Stimulated activated CD4-positive, alpha-beta T cell treated with anti-CD3 and anti-CD28 coated beads, Interleukin-1b, Interleukin-23, amount 100 ng/mL, for 1 hour (primary cell): ENCODE data around the gene PCNX1.

ENCODE experiments used
- DNase-seq, 2 donors: peaks; one replicate each; pipeline ENCODE4 v3.0.0-alpha.2; 2020; ENCODE audit warnings: low read depth in 2 of 2

PCNX1 gene

DNA sequence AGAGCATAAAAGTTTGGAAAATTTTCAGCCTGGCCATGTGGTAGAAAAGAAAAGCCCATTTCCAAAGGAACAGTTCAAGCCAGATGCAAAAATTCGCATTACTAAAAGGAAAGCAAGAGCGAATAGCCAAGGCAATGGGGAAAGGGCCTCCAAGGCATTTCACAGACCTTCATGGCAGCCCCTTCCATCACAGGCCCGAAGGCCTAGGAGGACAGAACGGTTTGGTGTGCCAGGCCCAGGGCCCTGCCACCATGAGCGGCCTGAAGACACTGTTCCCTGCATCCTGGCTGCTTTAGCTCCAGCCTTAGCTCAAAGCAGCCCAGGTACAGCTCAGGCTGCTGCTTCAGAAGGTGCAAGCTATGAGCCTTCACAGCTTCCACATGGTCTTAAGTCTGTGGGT lies 243.5 kb downstream of the PCNX1 start:
- DNase-seq: no peak

DNA sequence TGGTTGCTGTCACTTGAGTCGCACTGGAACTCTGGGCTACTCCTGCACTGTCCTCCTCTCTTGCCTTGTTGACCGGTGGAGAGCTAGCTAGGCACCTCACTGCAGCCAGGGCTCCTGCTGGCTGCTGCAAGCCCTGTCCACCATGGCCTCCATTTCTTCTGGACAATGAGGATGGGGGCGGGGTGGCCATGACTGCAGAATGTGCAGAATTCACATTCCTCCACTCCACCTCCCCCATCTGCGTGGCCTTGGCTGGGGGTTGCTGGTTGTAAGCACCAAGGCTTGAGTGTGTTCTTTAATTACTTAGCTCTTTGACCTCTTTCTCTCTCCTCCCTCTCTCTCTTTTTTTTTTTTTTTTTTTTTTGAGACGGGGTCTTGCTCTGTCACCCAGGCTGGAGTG lies 248.5 kb downstream of the PCNX1 start:
- DNase-seq: no peak

DNA sequence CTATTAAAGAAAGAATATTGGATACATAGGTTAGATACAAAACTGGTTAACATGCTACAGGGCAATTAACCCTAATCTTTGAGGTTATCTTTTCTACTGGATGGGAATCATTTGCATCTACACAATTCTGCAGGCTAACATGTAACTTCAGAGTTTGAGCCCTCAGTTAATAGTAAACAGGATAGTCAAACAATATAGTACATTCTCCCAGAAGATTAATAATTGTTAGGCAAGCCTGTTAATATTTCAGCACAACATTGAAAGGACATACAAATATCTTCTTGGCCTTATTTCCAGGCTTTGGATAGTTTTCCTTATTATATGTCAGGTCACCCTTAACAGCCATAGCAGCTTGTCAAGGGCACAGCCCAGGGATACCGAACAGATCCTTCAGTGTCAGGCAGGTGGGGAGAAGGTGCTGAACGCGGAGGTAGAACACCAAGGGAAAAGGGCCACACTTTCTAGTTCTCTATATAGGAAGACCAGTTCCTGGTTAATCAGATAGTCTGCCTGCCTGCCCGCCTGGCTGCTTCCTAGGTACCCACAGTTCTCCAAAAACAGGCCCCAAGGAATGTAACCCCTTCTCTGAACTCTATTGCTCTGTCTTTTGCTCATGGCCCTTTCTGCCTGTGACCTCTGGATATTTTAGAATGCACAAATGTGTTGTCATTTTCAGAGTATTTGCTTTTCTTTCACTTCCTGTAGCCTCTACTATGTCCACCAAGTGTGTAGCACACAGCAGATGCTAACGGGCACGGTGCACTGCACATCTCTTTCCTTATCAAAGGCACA lies 256.0 kb downstream of the PCNX1 start:
- DNase-seq: no peak

DNA sequence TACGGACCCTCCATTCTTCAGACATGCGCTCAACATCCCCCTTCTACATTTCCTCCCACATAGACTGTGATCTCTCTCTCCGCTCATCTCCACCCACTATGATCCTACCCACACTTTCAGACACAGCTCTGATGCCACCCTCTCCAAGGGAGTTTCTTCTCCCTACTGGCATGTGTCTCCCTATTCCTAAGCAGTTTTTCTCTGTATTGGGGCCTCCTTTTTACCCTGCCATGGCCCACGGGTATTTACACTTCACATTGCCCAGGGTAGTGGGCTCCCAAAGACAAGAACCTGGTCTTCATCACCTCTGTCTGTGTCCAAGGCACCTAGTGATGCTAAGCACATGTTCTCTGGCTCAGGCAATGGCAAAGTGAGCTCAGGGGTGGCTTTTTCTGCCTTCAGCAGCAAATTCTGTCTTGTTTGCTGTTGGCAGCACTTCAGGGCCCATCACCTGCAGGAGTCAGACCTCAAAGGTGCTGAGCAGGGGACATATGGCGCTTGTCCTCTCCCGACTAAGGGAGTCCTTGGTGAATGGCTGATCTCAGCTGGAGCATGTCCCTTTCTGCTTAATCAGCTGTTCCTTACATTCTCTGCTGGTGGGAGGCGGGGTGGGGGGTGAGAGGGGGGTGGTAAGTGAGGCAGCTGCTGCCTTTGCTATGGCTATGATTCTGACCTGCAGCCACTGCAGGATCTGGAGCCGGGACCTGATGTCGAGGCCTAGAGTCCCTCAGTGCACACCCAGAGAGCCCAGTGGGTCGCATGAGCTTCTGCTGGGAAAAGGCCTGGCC lies 256.8 kb downstream of the PCNX1 start:
- DNase-seq: no peak
